Activated T-helper 1 cell treated with anti-CD3 and anti-CD28 coated beads, Interleukin-12 subunit alpha, Interleukin-12 subunit beta, Interleukin-2, Interleukin-4 antibody, amounts not matched to agents 30 ng/mL and 10 ng/mL and 1 ng/mL, durations not matched to agents 14 hours and 24 hours and 36 hours (primary cell): ENCODE data around the gene HS3ST4. TPM values are rescaled to one million over a fixed set of nuclear protein-coding genes. Genes with fewer than 3 reads are reported as not detected.
"Not testable (repeated sequence)": the region's sequence is repeated elsewhere in the genome, so short reads cannot be mapped to it uniquely, and the experiment has no call there.

Experiments
- DNase-seq: peaks from one replicate; pipeline ENCODE4 v3.0.0; 2021; ENCODE audit warnings: low spot score
- H3K27ac Mint-ChIP-seq: one replicate; pipeline ENCODE4 v1.8.0; 2021; ENCODE audit warnings: mild to moderate bottlenecking, mixed read lengths
- H3K27me3 Mint-ChIP-seq: one replicate; pipeline ENCODE4 v1.8.0; 2022; ENCODE audit warnings: mild to moderate bottlenecking, moderate library complexity, mixed read lengths; ENCODE audit not compliant: insufficient read depth
- H3K36me3 Mint-ChIP-seq: one replicate; pipeline ENCODE4 v1.8.0; 2021; ENCODE audit warnings: low read depth, mixed read lengths
- H3K4me1 Mint-ChIP-seq: one replicate; pipeline ENCODE4 v1.8.0; 2021; ENCODE audit warnings: low read depth, mixed read lengths
- H3K4me3 Mint-ChIP-seq: one replicate; pipeline ENCODE4 v1.8.0; 2021; ENCODE audit warnings: mild to moderate bottlenecking, moderate library complexity, mixed read lengths
- H3K9me3 Mint-ChIP-seq: one replicate; pipeline ENCODE4 v1.8.0; 2021; ENCODE audit warnings: mixed read lengths
- intact Hi-C: fragments of 100-400 bp; cut with micrococcal nuclease; formaldehyde crosslinking; loops from one replicate; pipeline ENCODE4 v1.15.1; 2024
- total RNA-seq: library from RNA; stranded (reverse); gene quantifications from 2 replicates; pipeline ENCODE4 v1.2.3, GENCODE V29; 2022

HS3ST4 gene
- total RNA-seq, 1 donor from 2014 or later, result not detected

DNA sequence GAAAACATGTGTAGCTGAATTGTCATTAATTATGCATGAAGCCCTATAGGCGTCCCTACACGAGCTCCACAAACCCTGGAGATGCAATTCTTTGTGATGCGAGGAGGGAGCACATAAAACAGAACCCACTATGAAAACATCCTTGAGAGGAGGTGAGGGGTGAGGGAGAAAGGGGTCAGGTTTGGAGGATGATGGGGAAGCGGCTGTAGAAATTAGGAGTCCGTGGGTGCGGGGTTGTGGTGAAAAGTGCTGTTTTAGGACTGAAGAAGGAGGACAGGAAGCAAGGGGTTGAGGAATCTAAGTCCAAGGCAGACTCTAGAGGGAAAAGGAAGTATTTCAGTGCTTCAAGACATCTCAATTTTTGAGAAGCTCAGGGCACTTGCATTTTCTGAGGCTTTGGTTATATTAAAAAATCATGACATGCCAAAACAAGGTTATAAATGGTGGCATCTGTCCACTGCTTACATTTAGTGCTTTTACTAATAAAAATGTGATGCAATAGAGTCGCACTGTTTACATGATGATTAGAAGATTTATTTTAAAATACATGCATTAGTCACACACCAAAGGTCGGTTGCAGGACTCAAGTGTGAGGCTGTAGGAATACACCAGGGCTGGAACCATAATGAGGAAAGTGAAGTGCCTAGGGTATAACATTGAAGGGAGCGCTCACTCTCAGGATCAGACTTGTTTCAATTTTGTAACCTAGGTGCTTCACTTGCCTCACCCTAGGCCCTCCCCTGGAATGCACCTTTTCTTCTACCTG is 379.5 kb downstream of the HS3ST4 start:
- Mint-ChIP-seq H3K27me3 (peaks cover 3% of the 10 kb centered on the region), H3K27ac (no peak overlapping the region), H3K36me3 (no peaks in the 10 kb centered on the region), H3K4me1 (no peaks in the 10 kb centered on the region), H3K4me3 (no peak overlapping the region), H3K9me3 (peaks cover 5% of the 10 kb centered on the region)
- no peak for DNase-seq
- intact Hi-C loops, result no loop called here

DNA sequence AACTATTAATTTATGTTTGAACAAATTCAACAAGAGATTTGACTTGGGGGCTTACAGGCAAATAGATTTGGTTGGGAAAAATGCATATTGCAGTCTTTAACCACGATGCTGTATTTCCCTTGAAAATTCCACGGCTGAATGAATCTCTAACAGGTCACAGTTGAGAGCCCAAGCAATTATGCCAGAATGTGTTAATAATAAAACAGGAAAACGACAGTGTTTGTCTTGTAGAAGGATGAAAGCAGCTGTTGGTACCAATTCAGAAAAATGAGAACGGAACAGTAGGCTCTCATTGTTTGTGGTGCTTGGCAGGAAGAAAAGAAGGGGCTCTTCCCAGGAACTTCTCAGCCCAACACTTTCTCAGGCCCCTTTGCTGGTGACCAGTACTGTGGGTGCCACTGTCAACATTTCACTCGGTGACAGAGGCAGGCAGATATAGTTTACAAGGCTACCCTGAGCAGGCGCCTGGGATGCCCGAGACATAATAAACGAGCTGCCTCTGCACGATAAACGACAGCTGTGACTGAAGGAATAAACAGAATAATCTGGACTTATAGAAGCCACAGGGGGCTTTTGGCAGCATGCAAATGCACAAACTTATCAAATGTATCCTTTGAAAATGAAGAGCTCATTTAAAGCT is 387.1 kb downstream of the HS3ST4 start:
- Mint-ChIP-seq H3K27me3 (no peaks in the 10 kb centered on the region), H3K9me3 (peaks cover 5% of the 10 kb centered on the region), H3K4me1 (no peaks in the 10 kb centered on the region), H3K27ac (no peak overlapping the region), H3K4me3 (no peak overlapping the region), H3K36me3 (no peaks in the 10 kb centered on the region)
- intact Hi-C loops, result no loop called here
- no peak for DNase-seq

DNA sequence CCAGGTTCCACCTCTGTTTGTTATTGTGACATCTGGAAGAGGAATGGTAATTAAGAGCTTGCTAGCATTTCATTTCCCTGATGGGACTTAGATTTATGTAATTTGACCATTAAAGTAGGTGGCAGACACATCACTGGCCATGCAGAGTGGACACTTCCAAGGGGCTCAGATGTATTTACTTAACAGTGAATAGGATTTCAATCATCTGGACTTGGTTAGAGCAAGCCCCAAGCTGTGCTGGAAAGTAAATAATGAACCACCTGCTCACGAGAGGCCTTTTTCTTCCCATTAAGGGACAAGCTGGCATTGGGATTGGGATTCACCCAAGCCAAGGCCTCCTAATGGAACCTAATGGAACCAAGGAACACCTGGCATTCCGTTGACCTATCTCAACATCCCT is 395.3 kb downstream of the HS3ST4 start:
- Mint-ChIP-seq H3K27me3 (no peaks in the 10 kb centered on the region), H3K4me1 (no peaks in the 10 kb centered on the region), H3K4me3 (no peak overlapping the region), H3K27ac (no peak overlapping the region), H3K9me3 (no peaks in the 10 kb centered on the region), H3K36me3 (no peaks in the 10 kb centered on the region)
- intact Hi-C loops, result no loop called here
- no peak for DNase-seq

DNA sequence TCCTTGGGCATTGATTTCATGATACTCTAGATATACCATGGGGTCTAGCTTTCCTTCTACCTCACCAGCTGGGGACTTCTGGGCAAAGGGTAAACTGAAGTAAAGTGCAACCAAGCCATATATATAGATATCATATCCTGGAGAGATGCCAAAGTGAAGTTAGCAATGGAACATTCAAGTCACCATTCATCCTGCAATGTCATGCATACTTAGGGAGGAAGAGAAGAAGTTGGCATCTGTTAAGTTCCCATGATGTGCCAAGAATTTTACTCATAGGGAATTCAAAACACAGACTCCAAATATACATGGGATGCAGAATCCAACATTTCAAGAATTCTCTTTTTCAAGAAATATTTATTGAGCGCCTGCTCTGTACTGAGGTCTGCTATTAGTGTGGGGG is 399.8 kb downstream of the HS3ST4 start:
- H3K4me3 Mint-ChIP-seq, result no peak overlapping the region
- no peak overlapping the region for H3K27ac Mint-ChIP-seq
- no peaks in the 10 kb centered on the region for H3K27me3 Mint-ChIP-seq
- intact Hi-C loops, result no loop called here
- DNase-seq, result no peak
- no peaks in the 10 kb centered on the region for H3K9me3 Mint-ChIP-seq
- no peaks in the 10 kb centered on the region for H3K36me3 Mint-ChIP-seq
- no peaks in the 10 kb centered on the region for H3K4me1 Mint-ChIP-seq

DNA sequence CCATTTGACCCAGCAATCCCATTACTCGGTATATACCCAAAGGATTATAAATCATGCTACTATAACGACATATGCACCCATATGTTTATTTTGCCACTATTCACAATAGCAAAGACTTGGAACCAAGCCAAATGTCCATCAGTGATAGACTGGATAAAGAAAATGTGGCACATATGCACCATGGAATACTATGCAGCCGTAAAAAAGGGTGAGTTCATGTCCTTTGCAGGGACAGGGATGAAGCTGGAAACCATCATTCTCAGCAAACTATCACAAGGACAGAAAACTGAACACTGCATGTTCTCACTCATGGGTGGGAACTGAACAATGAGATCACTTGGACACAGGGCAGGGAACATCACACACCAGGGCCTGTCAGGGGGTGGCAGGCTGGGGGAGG is 406.4 kb downstream of the HS3ST4 start:
- H3K36me3 Mint-ChIP-seq, H3K9me3 Mint-ChIP-seq, DNase-seq, H3K4me1 Mint-ChIP-seq, H3K4me3 Mint-ChIP-seq, H3K27me3 Mint-ChIP-seq, intact Hi-C loops, H3K27ac Mint-ChIP-seq: not testable (repeated sequence)

DNA sequence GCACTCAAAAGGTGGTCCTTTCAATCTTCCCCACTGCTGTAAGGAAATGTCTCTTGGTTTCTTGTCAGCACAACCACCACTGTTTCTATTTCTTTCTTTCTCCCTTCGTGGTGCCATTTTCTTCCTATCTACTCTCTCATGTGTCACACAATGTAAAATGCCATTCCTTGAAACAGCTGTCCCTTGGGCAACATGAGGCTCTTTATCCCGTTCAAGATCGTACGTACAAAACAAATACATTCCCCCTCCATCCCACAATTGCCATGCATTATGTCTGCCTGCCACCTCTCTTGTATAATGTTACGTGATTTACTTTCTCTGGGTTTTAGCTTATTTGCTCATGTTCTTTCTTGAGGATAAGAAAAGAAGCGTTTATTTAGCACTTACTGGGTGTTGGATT is 410.6 kb downstream of the HS3ST4 start:
- H3K9me3 Mint-ChIP-seq, result peaks cover 9% of the 10 kb centered on the region
- no peak overlapping the region for H3K27ac Mint-ChIP-seq
- no peak for DNase-seq
- H3K36me3 Mint-ChIP-seq, result no peaks in the 10 kb centered on the region
- intact Hi-C loops, result no loop called here
- H3K4me1 Mint-ChIP-seq, result no peaks in the 10 kb centered on the region
- no peak overlapping the region for H3K4me3 Mint-ChIP-seq
- no peaks in the 10 kb centered on the region for H3K27me3 Mint-ChIP-seq

DNA sequence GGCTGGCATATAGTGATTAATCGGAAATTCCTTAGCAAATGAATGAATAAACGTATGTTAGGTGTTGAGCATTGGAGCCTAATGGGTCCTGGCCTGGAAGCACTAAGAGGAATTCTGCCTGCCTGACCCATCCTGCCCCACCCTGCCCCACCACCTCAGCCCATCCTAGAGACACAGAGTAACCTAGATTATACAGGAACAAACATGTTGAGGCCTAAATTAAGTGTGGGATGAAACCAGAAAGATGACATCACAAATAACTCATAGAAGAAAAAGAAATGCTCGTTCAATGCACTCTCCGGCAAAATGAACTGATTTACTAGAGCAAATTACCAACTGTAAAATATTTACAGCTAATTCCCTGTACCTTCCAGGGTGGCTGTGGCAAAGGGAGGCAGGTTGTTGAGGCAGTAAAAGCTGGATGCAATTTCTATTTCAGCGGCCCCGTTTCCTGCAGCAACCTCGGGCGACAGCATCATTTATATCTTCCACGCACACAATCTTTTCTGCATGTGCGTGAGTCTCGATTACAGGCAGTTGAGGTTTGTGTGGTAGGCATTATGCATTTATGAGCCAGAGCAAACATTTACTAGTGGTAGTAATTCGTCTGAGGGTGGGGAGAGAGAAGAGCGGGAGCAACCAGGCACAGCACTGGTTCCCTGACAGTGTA is 417.2 kb downstream of the HS3ST4 start:
- Mint-ChIP-seq H3K4me1 (no peaks in the 10 kb centered on the region), H3K4me3 (no peak overlapping the region), H3K27me3 (no peaks in the 10 kb centered on the region), H3K9me3 (peaks cover 9% of the 10 kb centered on the region), H3K27ac (no peak overlapping the region), H3K36me3 (no peaks in the 10 kb centered on the region)
- no peak for DNase-seq
- intact Hi-C loops, result no loop called here

DNA sequence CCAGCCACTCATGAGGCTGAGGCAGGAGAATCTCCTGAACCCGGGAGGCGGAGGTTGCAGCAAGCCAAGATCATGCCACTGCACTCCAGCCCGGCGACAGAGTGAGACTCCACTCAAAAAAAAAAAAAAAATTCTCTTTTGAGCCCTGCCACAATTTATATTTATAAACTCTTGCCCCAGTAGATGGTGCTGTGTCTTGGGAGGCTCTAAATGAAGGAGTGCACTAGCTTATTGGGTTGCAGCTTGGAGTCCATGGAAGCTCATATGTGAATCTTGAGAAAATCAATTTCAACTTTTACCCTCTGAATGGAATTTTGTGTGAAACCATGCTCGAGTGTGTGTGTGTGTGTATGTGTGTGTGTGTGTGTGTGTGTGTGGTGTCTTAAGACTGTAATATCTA is 420.1 kb downstream of the HS3ST4 start:
- Mint-ChIP-seq H3K27me3 (no peaks in the 10 kb centered on the region), H3K27ac (no peak overlapping the region), H3K36me3 (no peaks in the 10 kb centered on the region), H3K4me3 (no peak overlapping the region), H3K9me3 (no peaks in the 10 kb centered on the region), H3K4me1 (no peaks in the 10 kb centered on the region)
- intact Hi-C loops, result no loop called here
- no peak for DNase-seq

DNA sequence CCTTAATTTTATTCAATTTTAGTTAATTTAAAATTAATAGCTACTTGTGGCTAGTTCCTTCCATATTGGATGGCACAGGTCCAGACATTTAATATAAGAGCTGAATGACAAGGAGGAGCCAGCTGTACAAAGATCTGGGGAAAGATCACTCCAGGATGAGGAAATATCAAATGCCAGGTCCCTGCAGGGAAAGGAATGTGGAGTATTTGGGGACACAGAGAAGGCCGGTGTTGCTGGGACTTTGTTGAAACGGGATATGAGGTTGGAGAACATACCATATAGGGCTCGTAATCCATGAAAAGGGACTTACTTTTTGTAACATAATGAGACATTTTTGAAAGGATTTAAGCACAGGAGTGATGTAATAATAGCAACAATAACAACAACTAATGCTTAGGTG is 426.8 kb downstream of the HS3ST4 start:
- Mint-ChIP-seq H3K4me1 (no peaks in the 10 kb centered on the region), H3K27me3 (no peaks in the 10 kb centered on the region), H3K4me3 (no peak overlapping the region), H3K9me3 (no peaks in the 10 kb centered on the region), H3K36me3 (no peaks in the 10 kb centered on the region), H3K27ac (no peak overlapping the region)
- no peak for DNase-seq
- intact Hi-C loops, result no loop called here

DNA sequence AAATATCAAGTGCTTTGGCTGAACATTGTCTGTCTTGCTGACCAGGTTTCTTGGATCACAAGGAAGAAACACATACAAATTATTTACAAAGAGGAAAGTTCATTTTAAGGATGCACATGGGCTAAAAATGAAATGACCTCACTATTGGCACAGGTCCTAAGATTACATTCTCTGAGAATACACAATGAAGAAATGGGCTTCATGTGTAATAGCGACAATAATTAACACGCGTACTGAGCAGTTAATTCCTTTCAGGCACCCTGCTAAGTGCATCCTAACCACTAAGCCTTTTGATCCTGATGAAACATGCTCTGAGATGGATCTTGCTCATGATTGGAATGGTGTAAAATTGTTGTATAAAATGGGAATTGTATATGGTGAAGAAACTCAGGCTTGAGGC is 429.0 kb downstream of the HS3ST4 start:
- Mint-ChIP-seq H3K4me3 (no peak overlapping the region), H3K9me3 (no peaks in the 10 kb centered on the region), H3K27ac (no peak overlapping the region), H3K36me3 (no peaks in the 10 kb centered on the region), H3K4me1 (no peaks in the 10 kb centered on the region), H3K27me3 (no peaks in the 10 kb centered on the region)
- intact Hi-C loops, result no loop called here
- DNase-seq, result no peak

DNA sequence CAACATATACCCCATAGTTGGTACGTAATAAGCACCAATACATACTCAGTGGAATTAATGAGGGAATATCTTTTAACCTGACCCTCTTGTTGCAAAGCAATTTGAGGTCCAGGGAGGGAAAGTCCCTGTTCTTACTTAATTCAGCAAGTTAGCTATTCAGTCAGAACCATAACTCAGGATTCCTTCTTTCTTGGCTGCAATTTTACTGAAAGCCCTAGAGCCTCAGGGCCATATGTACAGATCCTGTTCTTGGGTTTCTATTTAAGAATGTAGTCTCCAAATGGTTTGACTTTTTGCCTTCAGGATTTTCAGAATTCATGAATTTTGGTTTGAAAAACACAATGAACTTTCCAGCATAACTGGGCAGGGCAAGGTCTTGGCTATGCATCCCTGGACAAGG is 436.5 kb downstream of the HS3ST4 start:
- H3K27ac Mint-ChIP-seq, result no peak overlapping the region
- H3K9me3 Mint-ChIP-seq, result no peaks in the 10 kb centered on the region
- intact Hi-C loops, result no loop called here
- H3K36me3 Mint-ChIP-seq, result no peaks in the 10 kb centered on the region
- no peak overlapping the region for H3K4me3 Mint-ChIP-seq
- H3K4me1 Mint-ChIP-seq, result no peaks in the 10 kb centered on the region
- no peaks in the 10 kb centered on the region for H3K27me3 Mint-ChIP-seq
- no peak for DNase-seq

DNA sequence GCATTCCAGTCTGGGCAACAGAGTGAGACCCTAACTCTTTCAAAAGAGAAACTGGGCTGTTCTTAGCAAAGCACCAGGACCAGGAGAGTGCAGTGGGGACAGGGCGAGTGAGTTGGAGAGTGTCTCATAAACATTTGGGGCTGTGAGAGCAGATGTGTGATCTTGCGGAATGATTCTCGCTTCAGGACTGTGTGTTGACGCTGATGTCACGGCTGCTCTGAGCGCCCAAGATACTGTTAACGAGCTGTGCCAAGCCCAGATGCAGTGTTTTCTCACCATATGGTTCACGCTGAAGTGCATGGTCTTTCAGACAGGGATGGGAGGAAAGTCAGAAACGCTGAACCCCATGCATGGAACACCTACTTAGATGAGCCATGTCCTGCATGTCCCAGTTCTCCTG is 438.2 kb downstream of the HS3ST4 start:
- no peak overlapping the region for H3K4me3 Mint-ChIP-seq
- intact Hi-C loops, result no loop called here
- H3K9me3 Mint-ChIP-seq, result no peaks in the 10 kb centered on the region
- no peaks in the 10 kb centered on the region for H3K27me3 Mint-ChIP-seq
- no peak for DNase-seq
- H3K4me1 Mint-ChIP-seq, result no peaks in the 10 kb centered on the region
- H3K27ac Mint-ChIP-seq, result no peak overlapping the region
- no peaks in the 10 kb centered on the region for H3K36me3 Mint-ChIP-seq

DNA sequence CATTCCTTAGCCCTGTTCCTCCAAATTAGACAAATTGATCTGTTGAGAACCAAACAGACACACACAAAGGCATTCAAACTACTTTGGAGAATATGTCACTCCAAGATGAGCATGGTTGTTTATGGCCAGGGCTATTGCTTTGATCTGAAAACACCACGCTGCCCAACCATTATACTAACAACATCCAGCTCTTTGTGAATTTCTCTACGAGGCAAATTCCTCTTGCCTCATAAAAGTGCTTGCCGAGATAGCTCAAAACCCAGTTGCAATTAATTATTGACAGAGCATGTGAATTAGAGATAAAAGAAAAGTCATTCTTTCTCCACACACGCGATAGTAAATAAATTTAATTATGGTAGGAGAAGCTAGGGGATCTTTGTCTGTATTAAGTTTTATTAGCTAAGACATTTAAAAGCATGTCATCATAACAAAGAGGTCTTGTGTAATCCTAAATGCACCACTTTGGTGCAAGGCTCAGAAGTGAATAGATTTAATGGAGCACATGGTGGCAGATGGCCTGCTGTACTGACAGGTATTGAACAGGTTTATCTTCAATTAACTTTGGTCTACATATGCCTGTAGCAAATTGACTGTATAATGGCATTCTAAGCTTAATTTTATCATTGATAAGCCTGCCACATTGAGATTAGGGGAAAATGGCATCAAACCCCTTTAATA is 441.8 kb downstream of the HS3ST4 start:
- H3K4me3 Mint-ChIP-seq, result no peak overlapping the region
- no peaks in the 10 kb centered on the region for H3K36me3 Mint-ChIP-seq
- DNase-seq, result no peak
- intact Hi-C loops, result no loop called here
- H3K4me1 Mint-ChIP-seq, result no peaks in the 10 kb centered on the region
- H3K9me3 Mint-ChIP-seq, result no peaks in the 10 kb centered on the region
- H3K27ac Mint-ChIP-seq, result no peak overlapping the region
- no peaks in the 10 kb centered on the region for H3K27me3 Mint-ChIP-seq
